Mucosa of rectum (tissue), 2 donors: ENCODE results near the gene RFX7.

Experiments used
- H3K27ac ChIP-seq, 2 donors: one replicate each; pipeline ENCODE4 v1.7.0; 2013; ENCODE audit warnings: inconsistent platforms in 2 of 2, low read depth in 2 of 2, low read length in 2 of 2
- H3K27me3 ChIP-seq, 2 donors: one replicate each; pipeline ENCODE4 v1.7.0; 2013; ENCODE audit warnings: low read length in 2 of 2; ENCODE audit not compliant: control insufficient read depth in 2 of 2, insufficient read depth in 2 of 2
- H3K36me3 ChIP-seq, 2 donors: one replicate each; pipeline ENCODE4 v1.7.0; 2013; ENCODE audit warnings: low read length in 2 of 2; ENCODE audit not compliant: control insufficient read depth in 2 of 2, insufficient read depth in 2 of 2
- H3K4me1 ChIP-seq, 2 donors: one replicate each; pipeline ENCODE4 v1.7.0; 2013; ENCODE audit warnings: low read length in 2 of 2, mild to moderate bottlenecking in 1 of 2; ENCODE audit not compliant: control insufficient read depth in 2 of 2, insufficient read depth in 2 of 2
- H3K4me3 ChIP-seq, 2 donors: one replicate each; pipeline ENCODE4 v1.7.0; 2013; ENCODE audit warnings: low read length in 2 of 2
- H3K9ac ChIP-seq, 2 donors: one replicate each; pipeline ENCODE4 v1.7.0; 2013; ENCODE audit warnings: low read length in 2 of 2, low read depth in 1 of 2, mild to moderate bottlenecking in 1 of 2
- H3K9me3 ChIP-seq, 2 donors: one replicate each; pipeline ENCODE4 v1.7.0; 2013; ENCODE audit warnings: low read length in 2 of 2; ENCODE audit not compliant: control insufficient read depth in 2 of 2
- donor health status: healthy.
- donor health status: Normal muscosa, but diverticular disease.

RFX7 gene

DNA sequence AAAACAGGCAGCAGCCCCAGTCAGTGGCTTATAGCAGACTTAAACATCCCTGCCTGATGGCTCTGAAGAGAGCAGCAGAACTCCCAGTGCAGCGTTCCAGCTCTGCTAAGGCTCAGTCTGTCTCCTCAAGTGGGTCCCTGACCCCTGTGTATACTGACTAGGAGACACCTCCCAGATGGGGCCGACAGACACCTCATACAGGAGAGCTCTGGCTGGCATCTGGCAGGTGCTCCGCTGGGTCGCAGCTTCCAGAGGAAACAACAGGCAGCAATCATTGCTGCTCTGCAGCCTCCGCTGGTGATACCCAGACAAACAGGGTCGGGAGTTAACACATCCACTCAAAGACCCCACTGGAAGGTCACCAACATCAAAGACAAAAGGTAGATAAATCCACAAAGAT lies 93.5 kb downstream of the RFX7 start:
- H3K4me1 ChIP-seq, result no peaks in the 10 kb centered on the region
- no peak overlapping the region for H3K9ac ChIP-seq
- no peak overlapping the region for H3K4me3 ChIP-seq
- no peaks in the 10 kb centered on the region for H3K27me3 ChIP-seq
- no peak overlapping the region for H3K27ac ChIP-seq
- H3K36me3 ChIP-seq, result no peaks in the 10 kb centered on the region
- peaks cover 0 to 4% of the 10 kb centered on the region in 2 donors for H3K9me3 ChIP-seq

DNA sequence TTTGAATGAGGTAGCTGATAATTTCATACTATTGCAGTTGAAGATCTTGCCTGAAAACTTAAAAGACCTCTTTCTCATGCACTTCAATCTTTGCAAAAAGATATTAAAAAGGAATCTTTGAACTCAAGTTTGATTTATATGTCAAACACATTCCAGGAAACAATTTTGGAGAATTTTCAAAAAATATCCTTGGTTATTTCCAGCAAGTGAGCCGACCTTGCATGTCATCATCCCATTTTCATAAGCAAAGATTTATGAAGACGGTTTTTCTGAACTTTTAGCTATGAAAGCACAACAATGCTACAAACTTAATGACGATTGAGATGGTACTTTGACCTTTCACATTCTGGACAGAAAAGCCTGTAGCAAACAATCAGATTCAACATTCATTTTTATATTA lies 95.6 kb downstream of the RFX7 start:
- H3K4me1 ChIP-seq, result no peaks in the 10 kb centered on the region
- H3K27me3 ChIP-seq, result no peaks in the 10 kb centered on the region
- H3K9me3 ChIP-seq, result no peaks in the 10 kb centered on the region
- no peak overlapping the region for H3K9ac ChIP-seq
- H3K36me3 ChIP-seq, result no peaks in the 10 kb centered on the region
- no peak overlapping the region for H3K4me3 ChIP-seq
- no peak overlapping the region for H3K27ac ChIP-seq

DNA sequence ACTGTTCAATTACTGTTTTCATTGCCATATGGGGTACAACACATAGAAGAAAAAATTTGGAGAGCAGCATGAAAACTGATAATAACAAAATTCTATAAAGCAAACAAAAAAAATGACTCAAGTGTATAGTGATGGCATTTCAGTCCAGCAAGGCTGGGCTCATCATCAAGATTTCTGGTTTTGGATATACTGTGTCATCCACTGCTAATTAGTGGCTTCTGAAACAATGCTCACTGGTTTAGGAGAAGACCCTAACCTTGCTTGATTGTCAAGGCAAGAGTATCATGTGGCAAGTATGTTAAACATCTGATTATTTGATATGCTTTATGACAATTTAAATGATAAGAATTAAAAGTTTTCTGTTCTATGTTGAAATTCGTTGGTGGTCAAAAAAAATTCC lies 96.9 kb downstream of the RFX7 start:
- Histone ChIP-seq H3K9me3 (no peaks in the 10 kb centered on the region), H3K27me3 (no peaks in the 10 kb centered on the region), H3K9ac (no peak overlapping the region), H3K4me3 (no peak overlapping the region), H3K4me1 (no peaks in the 10 kb centered on the region), H3K36me3 (peaks cover 6 to 10% of the 10 kb centered on the region in 2 donors), H3K27ac (no peak overlapping the region)

DNA sequence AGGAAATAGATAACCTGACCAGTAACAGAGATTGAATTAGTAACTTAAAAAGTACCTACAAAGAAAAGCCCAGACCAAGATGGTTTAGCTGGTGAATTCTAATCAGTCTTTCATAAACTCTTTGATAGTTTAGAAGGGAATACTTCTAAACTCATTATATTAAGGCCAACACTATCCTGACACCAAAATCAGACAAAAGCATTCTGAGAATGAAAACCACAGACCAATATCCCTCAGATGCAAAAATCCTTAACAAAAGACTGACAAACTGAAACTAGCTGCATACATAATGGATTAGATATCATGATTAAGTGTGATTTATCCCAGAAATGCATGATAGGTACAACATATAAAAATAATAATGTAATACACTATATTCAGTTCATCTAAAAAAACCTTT lies 115.6 kb downstream of the RFX7 start:
- Histone ChIP-seq H3K36me3 (peaks cover 3 to 5% of the 10 kb centered on the region in 2 donors), H3K27ac (no peak overlapping the region), H3K4me1 (no peaks in the 10 kb centered on the region), H3K4me3 (no peak overlapping the region), H3K27me3 (no peaks in the 10 kb centered on the region), H3K9me3 (peaks cover 0 to 15% of the 10 kb centered on the region in 2 donors), H3K9ac (no peak overlapping the region)

DNA sequence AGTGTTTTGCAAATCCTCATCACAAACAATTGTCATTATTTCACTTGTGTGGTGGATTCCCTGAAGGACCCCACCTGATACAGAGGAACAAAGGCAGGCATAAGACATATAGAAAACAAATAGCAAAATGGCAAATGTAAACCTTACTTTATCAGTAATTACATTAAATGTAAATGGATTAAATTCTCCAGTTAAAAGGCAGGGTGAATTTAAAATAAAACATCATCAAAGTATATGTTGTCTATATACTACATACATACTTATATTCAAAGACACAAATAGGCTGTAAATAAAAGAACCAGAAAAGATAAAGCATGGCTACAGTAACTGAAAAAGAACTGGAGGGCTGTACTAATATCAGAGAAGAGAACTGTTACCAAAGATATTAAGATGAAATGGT lies 117.3 kb downstream of the RFX7 start:
- Histone ChIP-seq H3K4me3 (no peak overlapping the region), H3K27ac (no peak overlapping the region), H3K9ac (no peak overlapping the region), H3K4me1 (no peaks in the 10 kb centered on the region), H3K36me3 (peaks cover 3 to 5% of the 10 kb centered on the region in 2 donors), H3K9me3 (peaks cover 0 to 15% of the 10 kb centered on the region in 2 donors), H3K27me3 (no peaks in the 10 kb centered on the region)

DNA sequence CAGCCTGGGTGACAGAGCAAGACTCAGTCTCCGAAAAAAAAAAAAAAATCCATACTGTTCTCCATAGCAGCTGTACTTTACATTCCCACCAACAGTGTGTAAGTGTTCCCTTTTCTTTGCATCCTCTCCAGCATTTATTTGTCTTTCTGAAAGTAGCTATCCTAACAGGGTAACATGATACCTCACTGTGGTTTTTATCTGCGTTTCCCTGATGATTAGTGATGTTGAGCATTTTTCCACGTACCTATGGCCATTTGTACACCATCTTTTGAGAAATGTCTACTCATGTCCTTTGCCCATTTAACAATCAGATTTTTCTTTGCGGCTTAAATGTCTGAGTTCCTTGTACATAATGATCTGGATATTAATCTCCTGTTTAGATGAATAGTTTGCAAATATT lies 119.3 kb downstream of the RFX7 start:
- Histone ChIP-seq H3K4me1 (no peaks in the 10 kb centered on the region), H3K27ac (no peak overlapping the region), H3K9me3 (peaks cover 0 to 15% of the 10 kb centered on the region in 2 donors), H3K4me3 (no peak overlapping the region), H3K36me3 (peaks cover 3 to 5% of the 10 kb centered on the region in 2 donors), H3K9ac (no peak overlapping the region), H3K27me3 (no peaks in the 10 kb centered on the region)

DNA sequence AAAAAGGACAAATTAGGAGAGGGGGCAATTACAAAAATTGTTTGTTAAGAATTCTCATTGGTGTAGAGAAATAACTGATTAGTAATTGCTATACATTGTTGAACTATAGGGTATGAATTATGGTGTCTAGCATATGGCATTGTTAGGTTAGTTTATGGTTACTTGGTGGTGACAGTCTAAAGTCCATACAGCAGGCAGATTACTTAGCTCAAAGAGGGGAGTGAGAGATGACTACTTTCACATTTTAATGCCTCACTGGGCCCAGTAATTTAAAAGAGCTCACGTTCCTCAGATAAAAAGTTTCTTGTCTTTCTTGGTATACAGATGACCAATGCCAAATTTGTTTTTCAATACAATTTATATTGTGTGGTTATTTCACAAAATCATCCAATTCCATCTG lies 137.8 kb downstream of the RFX7 start:
- no peak overlapping the region for H3K27ac ChIP-seq

DNA sequence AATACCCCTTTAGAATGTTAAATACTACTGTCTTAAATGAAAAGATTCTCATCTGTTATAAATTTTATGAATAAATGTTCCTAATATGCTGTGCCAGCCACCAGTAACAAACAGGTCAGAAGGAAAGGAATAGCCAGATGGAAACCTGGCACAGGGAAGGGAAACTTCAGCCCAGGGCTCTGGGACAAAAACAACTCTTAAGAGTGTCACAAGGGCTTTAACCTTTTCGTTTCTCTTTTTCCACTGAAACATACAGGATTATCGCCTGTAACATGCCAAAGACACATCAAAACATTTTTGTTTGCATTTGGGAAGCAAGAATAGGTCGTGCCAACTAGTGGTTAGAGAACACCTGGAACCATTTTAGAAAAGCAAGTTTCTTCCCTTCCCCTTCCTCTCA lies 141.2 kb downstream of the RFX7 start:
- Histone ChIP-seq H3K27me3 (no peaks in the 10 kb centered on the region), H3K4me1 (no peaks in the 10 kb centered on the region), H3K4me3 (no peak overlapping the region), H3K9ac (no peak overlapping the region), H3K27ac (no peak overlapping the region), H3K36me3 (peaks cover 7 to 11% of the 10 kb centered on the region in 2 donors), H3K9me3 (no peaks in the 10 kb centered on the region)

More for the DNA sequence above, 137.8 kb downstream of the RFX7 start:
- H3K9me3 ChIP-seq, result no peaks in the 10 kb centered on the region
- H3K4me1 ChIP-seq, result no peaks in the 10 kb centered on the region
- H3K9ac ChIP-seq, result no peak overlapping the region
- H3K36me3 ChIP-seq, result peaks cover 4 to 7% of the 10 kb centered on the region in 2 donors
- H3K4me3 ChIP-seq, result no peak overlapping the region
- no peaks in the 10 kb centered on the region for H3K27me3 ChIP-seq

DNA sequence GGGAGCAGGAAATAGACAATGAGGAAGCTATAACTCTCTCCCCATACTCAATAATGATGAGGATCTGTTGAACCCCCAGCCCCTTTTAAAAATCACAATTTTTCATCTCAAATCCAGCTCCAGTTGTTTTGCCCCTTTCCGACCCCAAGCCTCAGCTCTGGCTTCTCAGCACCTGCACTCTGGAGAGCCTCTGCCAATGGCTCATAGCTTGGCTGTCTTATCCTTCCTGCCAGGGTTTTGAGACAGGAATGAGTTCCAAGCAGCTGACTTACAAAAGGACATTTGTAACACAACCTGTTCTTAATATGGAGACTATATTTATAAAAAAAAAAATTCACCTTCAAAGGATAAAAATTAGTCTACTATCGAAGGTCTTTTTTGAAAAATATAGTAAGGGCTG lies 144.4 kb downstream of the RFX7 start:
- H3K9me3 ChIP-seq, result no peaks in the 10 kb centered on the region
- H3K4me3 ChIP-seq, result no peak overlapping the region
- no peaks in the 10 kb centered on the region for H3K27me3 ChIP-seq
- peaks cover 34 to 36% of the 10 kb centered on the region in 2 donors for H3K36me3 ChIP-seq
- H3K27ac ChIP-seq, result no peak overlapping the region
- no peaks in the 10 kb centered on the region for H3K4me1 ChIP-seq
- H3K9ac ChIP-seq, result no peak overlapping the region

DNA sequence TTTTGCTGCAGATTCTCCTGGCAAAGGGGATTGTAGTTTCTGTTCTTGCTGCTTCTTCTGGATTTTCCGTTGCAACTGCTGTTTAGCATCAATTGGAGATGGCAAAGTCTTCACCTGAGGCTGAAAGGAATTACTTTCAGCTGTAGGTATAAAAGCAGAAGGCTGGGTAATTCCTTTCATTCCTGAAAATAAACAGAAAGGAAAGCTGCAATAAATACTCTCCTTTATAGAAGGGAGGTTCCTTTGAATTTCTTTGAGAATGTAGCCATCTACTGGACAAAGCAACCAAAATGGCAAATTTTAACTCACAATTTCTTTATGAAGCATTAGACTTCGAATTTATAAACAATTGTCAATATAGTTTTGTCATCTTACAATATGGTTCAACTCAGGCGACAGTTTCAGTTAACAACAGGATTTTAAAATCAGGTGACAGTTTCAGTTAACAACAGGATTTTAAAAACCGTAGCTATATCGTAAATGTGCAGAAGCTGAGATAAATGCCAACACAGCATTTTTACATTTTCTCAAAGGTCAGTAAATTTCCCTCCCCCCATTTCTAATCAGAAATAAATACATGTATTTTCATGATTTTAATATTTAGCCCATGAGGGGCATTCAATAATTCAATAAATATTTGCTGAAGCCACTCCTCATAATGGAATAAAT lies 145.3 kb downstream of the RFX7 start:
- no peak overlapping the region for H3K27ac ChIP-seq
- H3K9ac ChIP-seq, result no peak overlapping the region
- H3K36me3 ChIP-seq, result peaks cover 38 to 46% of the 10 kb centered on the region in 2 donors

More for the DNA sequence above, 145.3 kb downstream of the RFX7 start:
- no peaks in the 10 kb centered on the region for H3K4me1 ChIP-seq
- no peak overlapping the region for H3K4me3 ChIP-seq
- H3K9me3 ChIP-seq, result no peaks in the 10 kb centered on the region
- no peaks in the 10 kb centered on the region for H3K27me3 ChIP-seq
